Esophagus squamous epithelium (tissue), 4 donors: ENCODE results near the gene JDP2.

Source experiments
- CTCF ChIP-seq, 6 experiments: fragments of 450-650 bp in 4 of 6; fragments of 200-600 bp in 2 of 6; sonication (generic) in 2 of 6; IDR thresholded peaks; one replicate each; pipeline ENCODE4 v1.5.1; 2016 to 2019; ENCODE audit warnings: antibody characterized with exemption in 6 of 6, mild to moderate bottlenecking in 4 of 6, moderate library complexity in 4 of 6
- POLR2A ChIP-seq, 4 donors: fragments of 450-650 bp; IDR thresholded peaks; one replicate each; pipeline ENCODE4 v1.6.1; 2017; ENCODE audit warnings: antibody characterized with exemption in 4 of 4, mild to moderate bottlenecking in 4 of 4, moderate library complexity in 3 of 4

GRCh38 chr14:75506930-75507329 lies 79.1 kb downstream of the JDP2 start:
- TF ChIP-seq CTCF (IDR thresholded peaks at IDR 0.05) = no peak
- no peak for TF ChIP-seq POLR2A (IDR thresholded peaks at IDR 0.05)
